GM21515 (cell line): Measurements from ENCODE around the gene LKAAEAR1.

Experiments used
- ATAC-seq: cut with Tn5 transposase; IDR thresholded peaks from one replicate; pipeline ENCODE4 v1.9.1; 2021; ENCODE audit not compliant: unreplicated experiment

LKAAEAR1 gene

DNA sequence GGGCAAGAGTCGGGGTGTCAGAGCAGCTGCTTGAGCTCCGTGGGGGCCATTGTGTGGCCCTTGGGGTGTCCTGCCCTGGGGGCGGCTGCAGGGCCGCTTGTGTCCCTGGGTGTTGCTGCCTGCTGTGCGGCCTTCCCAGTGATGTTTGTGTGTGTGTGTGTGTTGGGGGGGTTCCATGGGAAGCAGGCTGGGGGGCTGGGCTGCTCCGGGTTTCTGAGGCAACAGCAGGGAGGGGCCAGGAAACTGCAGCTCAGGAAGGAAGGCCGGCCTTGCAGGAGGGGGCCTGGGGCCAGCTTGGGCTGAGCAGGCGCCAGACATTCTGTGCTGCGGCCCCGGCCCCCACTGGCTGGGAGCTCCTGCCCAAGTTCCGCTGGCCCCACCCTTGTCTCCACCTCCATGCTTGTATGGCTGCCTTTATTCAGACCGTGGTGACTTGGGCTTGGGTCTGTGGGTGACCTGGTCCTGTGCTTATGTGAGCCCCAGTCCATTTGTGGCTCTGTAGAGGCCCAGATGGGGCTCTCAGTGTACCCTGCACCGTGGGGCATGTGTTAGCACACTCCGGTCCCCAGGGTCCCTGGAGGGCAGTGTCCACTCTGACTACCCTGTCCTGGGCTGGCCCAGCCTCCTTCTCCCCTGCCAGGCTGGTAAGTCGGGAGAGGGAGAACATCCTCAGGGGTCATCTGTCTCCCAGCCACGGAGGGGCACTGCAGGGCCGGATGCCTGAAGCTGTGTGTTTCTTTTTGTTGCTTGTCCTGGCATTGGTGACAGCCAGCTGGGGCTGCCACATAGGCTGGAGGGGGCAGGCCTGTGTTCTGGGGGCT, 30.1 kb downstream of the LKAAEAR1 start:
- ATAC-seq, result no peak

GRCh38 chr20:64052987-64053840, 31.0 kb downstream of the LKAAEAR1 start:
- no peak for ATAC-seq

DNA sequence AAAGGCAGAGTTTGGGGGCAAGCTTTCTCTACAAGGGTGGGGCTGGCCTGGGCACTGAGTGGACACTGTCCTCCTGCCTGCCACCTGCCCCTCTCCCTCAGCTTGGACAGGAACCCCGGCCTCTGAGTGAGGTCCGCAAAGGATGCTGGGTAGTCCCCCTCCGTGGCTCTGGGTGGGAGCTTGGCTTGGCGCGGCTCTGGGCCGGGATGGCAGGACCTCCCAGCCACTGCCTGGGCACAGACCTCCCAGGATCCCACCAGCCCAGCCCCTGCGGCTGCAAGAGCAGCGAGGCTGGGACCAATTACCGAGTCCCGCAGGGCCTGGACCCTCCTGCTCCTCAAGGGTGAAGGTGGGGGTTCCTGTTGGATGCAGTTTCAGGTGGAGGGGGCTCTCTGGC, 31.9 kb downstream of the LKAAEAR1 start:
- no peak for ATAC-seq

- no peak for ATAC-seq
Observed at GRCh38 chr20:64051561-64052325, 32.5 kb downstream of the LKAAEAR1 start.

DNA sequence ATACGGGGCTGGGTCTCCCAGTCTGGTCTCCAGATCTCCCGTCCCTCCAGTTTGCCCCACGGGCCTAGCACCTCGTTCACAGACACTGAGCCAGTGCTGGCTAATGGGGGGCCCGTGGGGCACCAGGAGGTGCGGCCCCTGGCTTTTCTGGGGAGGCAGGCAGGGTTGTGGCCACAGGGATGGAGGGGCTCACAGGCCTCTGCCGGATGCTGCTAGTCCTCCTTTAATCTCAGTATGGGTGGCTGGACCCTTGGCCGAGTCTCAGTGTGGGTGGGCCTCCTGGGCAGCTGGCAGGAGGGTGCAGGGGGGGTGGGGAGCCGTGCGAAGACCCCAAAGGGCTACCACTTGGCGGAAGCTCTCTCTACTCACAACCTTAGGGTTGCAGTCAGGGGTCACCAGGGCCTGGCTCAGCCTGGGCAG, 33.2 kb downstream of the LKAAEAR1 start:
- no peak for ATAC-seq

GRCh38 chr20:64050261-64051032, 33.8 kb downstream of the LKAAEAR1 start:
- ATAC-seq, result no peak

GRCh38 chr20:64049878-64050260, 34.3 kb downstream of the LKAAEAR1 start:
- no peak for ATAC-seq

- ATAC-seq, result no peak
Observed at GRCh38 chr20:64049060-64049877, 34.9 kb downstream of the LKAAEAR1 start, which contains the start of gene SOX18. Gene SOX18, minus strand, starts transcription at chr20:64049639. Its CDS starts 123 bp downstream, at chr20:64049516.

GRCh38 chr20:64048402-64049044, 35.7 kb downstream of the LKAAEAR1 start:
- ATAC-seq, result no peak

- ATAC-seq, result no peak
Observed at GRCh38 chr20:64047968-64048401, 36.2 kb downstream of the LKAAEAR1 start.

DNA sequence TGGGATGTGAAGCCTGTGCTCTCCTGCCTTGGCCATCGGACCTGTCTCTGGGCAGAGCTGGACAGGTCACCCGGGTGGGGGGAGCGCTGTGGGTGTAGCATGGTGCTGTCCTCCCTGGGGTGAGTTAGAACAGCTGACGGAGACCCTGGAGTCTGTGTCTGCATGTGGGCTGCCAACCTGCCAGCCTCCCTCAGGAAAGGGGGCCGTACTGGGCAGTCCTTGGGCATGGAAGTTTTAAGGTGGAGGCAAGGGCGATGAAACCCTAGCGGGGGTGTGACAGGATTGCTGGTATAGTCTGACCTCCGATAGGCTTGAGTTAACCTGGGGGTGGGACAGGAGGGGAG, 37.2 kb downstream of the LKAAEAR1 start:
- no peak for ATAC-seq

GRCh38 chr20:64045346-64046011, 38.7 kb downstream of the LKAAEAR1 start:
- no peak for ATAC-seq

DNA sequence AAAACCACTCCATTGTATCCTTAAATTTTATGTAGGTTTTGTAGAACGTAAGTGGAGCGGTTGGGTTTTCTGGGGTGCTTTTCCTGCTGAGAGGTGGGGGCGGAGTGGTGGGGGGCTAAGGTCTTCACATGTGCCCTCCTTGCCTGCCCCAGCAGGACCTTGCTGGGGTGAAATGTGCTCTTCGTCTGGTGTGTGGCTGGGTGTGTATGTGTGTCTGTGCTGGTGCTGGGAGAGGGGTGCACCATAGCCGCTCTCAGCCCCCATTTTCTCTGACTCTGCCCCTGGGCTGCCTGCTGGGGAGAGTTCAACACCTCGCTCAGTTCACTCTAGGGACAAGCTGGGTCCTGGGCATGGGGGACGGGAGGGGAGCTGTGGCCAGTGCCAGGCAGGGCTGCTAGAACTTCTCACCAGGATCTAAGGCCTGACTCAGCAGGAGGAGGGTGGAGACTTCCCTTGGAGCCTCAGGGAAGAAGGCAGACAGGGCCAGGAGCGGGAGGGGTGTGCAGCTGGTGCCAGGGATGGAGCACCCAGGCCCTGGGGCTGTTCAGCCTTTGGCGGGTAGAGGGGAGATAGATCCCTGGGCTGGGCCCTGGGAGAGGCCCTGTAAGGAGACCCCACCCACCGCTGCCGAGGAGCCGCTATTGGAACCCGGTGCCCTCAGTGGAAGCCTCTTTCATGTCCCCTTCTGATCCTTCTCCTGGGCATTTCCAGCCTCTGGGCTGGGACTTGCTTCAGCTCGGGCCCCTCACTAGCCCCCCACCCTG, 39.5 kb downstream of the LKAAEAR1 start:
- ATAC-seq, result no peak

DNA sequence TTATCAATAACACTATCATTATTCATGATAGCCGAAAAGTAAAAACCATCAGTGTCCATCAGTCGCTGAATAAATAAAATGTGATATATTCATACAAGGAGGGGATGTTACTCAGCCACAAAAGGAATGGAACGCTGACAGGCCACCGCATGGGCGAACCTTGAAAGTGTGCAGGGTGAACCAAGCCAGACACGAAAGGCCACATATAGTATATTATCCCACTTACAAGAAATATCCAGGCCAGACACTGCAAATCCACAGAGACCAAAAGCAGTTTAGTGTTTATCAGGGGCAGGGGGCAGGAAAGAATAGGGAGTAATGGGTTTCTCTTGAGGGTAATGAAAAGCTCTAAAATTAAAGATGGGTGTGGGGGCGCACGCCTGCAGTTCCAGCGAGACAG, 40.4 kb downstream of the LKAAEAR1 start:
- no peak for ATAC-seq

- ATAC-seq, result no peak
Observed at GRCh38 chr20:64042054-64042781, 42.0 kb downstream of the LKAAEAR1 start.

GRCh38 chr20:64041781-64042053, 42.5 kb downstream of the LKAAEAR1 start:
- ATAC-seq, result no peak

GRCh38 chr20:64041040-64041780, 43.0 kb downstream of the LKAAEAR1 start:
- no peak for ATAC-seq
